ENCODE results near the gene FXYD6. TPM values are rescaled to one million over a fixed set of nuclear protein-coding genes. Genes with fewer than 3 reads are reported as not detected.

Gene FXYD6
- total RNA-seq, 4 donors from 2014 or later = 5.1 to 41.3 (median 14.0) TPM

GRCh38 chr11:117818041-117818873 is 58.2 kb downstream of the FXYD6 start:
- H3K36me3 ChIP-seq = no peaks in the 10 kb centered on the region
- H3K27me3 ChIP-seq = no peaks in the 10 kb centered on the region
- TF ChIP-seq POLR2A (IDR thresholded peaks at IDR 0.05) = no peak
- TF ChIP-seq CTCF (IDR thresholded peaks at IDR 0.05) = peak in 1 of 6 experiments; percentile 3
- no peak overlapping the region for H3K4me3 ChIP-seq
- peaks cover 7 to 70% (median 28%) of the 10 kb centered on the region in 4 donors for H3K4me1 ChIP-seq
- peak overlapping the region in 3 of 4 donors; percentile 70 to 77 (median 74) for H3K27ac ChIP-seq
- no peak for DNase-seq
- no peaks in the 10 kb centered on the region for H3K9me3 ChIP-seq

GRCh38 chr11:117817368-117818040 is 59.0 kb downstream of the FXYD6 start:
- no peak for TF ChIP-seq POLR2A (IDR thresholded peaks at IDR 0.05)
- TF ChIP-seq CTCF (IDR thresholded peaks at IDR 0.05) = peak; percentile 95 to 100 (median 99)
- Histone ChIP-seq H3K9me3 (no peaks in the 10 kb centered on the region), H3K4me3 (peak overlapping the region in 1 of 4 donors; percentile 14), H3K36me3 (no peaks in the 10 kb centered on the region), H3K4me1 (peaks cover 7 to 65% (median 28%) of the 10 kb centered on the region in 4 donors), H3K27me3 (no peaks in the 10 kb centered on the region), H3K27ac (peak overlapping the region; percentile 70 to 77 (median 74))
- DNase-seq = peak; percentile 79 to 95 (median 86)

- Histone ChIP-seq H3K27me3 (no peaks in the 10 kb centered on the region), H3K4me1 (peaks cover 7 to 60% (median 28%) of the 10 kb centered on the region in 4 donors), H3K27ac (peak overlapping the region; percentile 70 to 77 (median 74)), H3K36me3 (no peaks in the 10 kb centered on the region), H3K4me3 (peak overlapping the region in 1 of 4 donors; percentile 6), H3K9me3 (no peaks in the 10 kb centered on the region)
- DNase-seq = peak in 2 of 3 donors; percentile 38 to 66
- no peak for TF ChIP-seq CTCF (IDR thresholded peaks at IDR 0.05)
- TF ChIP-seq POLR2A (IDR thresholded peaks at IDR 0.05) = no peak
Observed at GRCh38 chr11:117816846-117817367, 59.6 kb downstream of the FXYD6 start.

GRCh38 chr11:117816151-117816741 is 60.2 kb downstream of the FXYD6 start:
- Histone ChIP-seq H3K36me3 (no peaks in the 10 kb centered on the region), H3K4me3 (no peak overlapping the region), H3K9me3 (no peaks in the 10 kb centered on the region), H3K27ac (peak overlapping the region; percentile 70 to 77 (median 74)), H3K27me3 (no peaks in the 10 kb centered on the region), H3K4me1 (peaks cover 7 to 60% (median 28%) of the 10 kb centered on the region in 4 donors)
- DNase-seq = no peak
- no peak for TF ChIP-seq POLR2A (IDR thresholded peaks at IDR 0.05)
- TF ChIP-seq CTCF (IDR thresholded peaks at IDR 0.05) = no peak

- peak in 2 of 3 donors; percentile 80 to 87 for DNase-seq
- Histone ChIP-seq H3K36me3 (no peaks in the 10 kb centered on the region), H3K4me3 (peak overlapping the region in 1 of 4 donors; percentile 0), H3K9me3 (no peaks in the 10 kb centered on the region), H3K4me1 (peaks cover 7 to 60% (median 28%) of the 10 kb centered on the region in 4 donors), H3K27ac (peak overlapping the region; percentile 70 to 77 (median 74)), H3K27me3 (no peaks in the 10 kb centered on the region)
- TF ChIP-seq POLR2A (IDR thresholded peaks at IDR 0.05) = no peak
- no peak for TF ChIP-seq CTCF (IDR thresholded peaks at IDR 0.05)
Observed at GRCh38 chr11:117815262-117815803, 61.1 kb downstream of the FXYD6 start.

Data from Peyer's patch (tissue), 4 donors.